OCI-LY1 (cell line): ENCODE results near the gene SLC37A1.

Source experiments
- H2AFZ ChIP-seq: fragments of 200-600 bp; sonication (generic), shearing (Covaris generic); 2 replicates; pipeline ENCODE4 v1.6.0; 2014; ENCODE audit warnings: antibody characterized with exemption, mild to moderate bottlenecking, low read length
- H3F3A ChIP-seq: fragments of 200-600 bp; sonication (generic), shearing (Covaris generic); 2 replicates; pipeline ENCODE4 v1.6.0; 2014; ENCODE audit warnings: mild to moderate bottlenecking, antibody characterized with exemption, low read length, moderate library complexity; ENCODE audit not compliant: insufficient read depth
- H3K27ac ChIP-seq: fragments of 200-600 bp; sonication (generic); 2 replicates; pipeline ENCODE4 v1.5.1; 2014; ENCODE audit warnings: low read length, mixed run types, mild to moderate bottlenecking, low read depth; ENCODE audit not compliant: poor library complexity, severe bottlenecking
- H3K27me3 ChIP-seq: fragments of 200-600 bp; sonication (generic); 2 replicates; pipeline ENCODE4 v1.6.0; 2014; ENCODE audit warnings: antibody characterized with exemption, mild to moderate bottlenecking, low read length, moderate library complexity; ENCODE audit not compliant: insufficient read depth
- H3K36me3 ChIP-seq: fragments of 200-600 bp; sonication (generic); 2 replicates; pipeline ENCODE4 v1.6.1; 2014; ENCODE audit warnings: mild to moderate bottlenecking, antibody characterized with exemption, low read length, moderate library complexity, mixed read lengths; ENCODE audit not compliant: insufficient read depth
- H3K4me1 ChIP-seq: fragments of 200-600 bp; sonication (generic); 2 replicates; pipeline ENCODE4 v1.5.1; 2014; ENCODE audit warnings: mild to moderate bottlenecking, low read length, moderate library complexity; ENCODE audit not compliant: insufficient read depth, severe bottlenecking
- H3K4me2 ChIP-seq: fragments of 200-600 bp; sonication (generic), shearing (Covaris generic); 2 replicates; pipeline ENCODE4 v1.6.1; 2014; ENCODE audit warnings: low read length
- H3K4me3 ChIP-seq: fragments of 200-600 bp; sonication (generic); 2 replicates; pipeline ENCODE4 v1.5.1; 2014; ENCODE audit warnings: low read length, low read depth, mild to moderate bottlenecking, mixed read lengths; ENCODE audit not compliant: poor library complexity, severe bottlenecking
- H3K79me2 ChIP-seq: fragments of 200-600 bp; shearing (Covaris generic); 2 replicates; pipeline ENCODE4 v1.6.1; 2016; ENCODE audit warnings: mixed run types, low read length, mixed read lengths; ENCODE audit not compliant: insufficient read depth
- H3K9ac ChIP-seq: fragments of 200-600 bp; sonication (generic), shearing (Covaris generic); 2 replicates; pipeline ENCODE4 v1.6.1; 2014; ENCODE audit warnings: mild to moderate bottlenecking, low read length, mixed read lengths
- H3K9me2 ChIP-seq: fragments of 200-600 bp; sonication (generic), shearing (Covaris generic); 2 replicates; pipeline ENCODE4 v1.6.1; 2014; ENCODE audit warnings: low read depth, mild to moderate bottlenecking, low read length, mixed read lengths
- H3K9me3 ChIP-seq: fragments of 200-600 bp; shearing (Covaris generic); 2 replicates; pipeline ENCODE4 v1.6.1; 2014; ENCODE audit warnings: low read length, mixed read lengths
- H4K20me1 ChIP-seq: fragments of 200-600 bp; sonication (generic), shearing (Covaris generic); 2 replicates; pipeline ENCODE4 v1.6.0; 2016; ENCODE audit warnings: mild to moderate bottlenecking, low read length; ENCODE audit not compliant: insufficient read depth
- CTCF ChIP-seq: fragments of 200-600 bp; sonication (generic), shearing (Covaris generic); IDR thresholded peaks from 2 replicates; pipeline ENCODE4 v1.5.1; 2017; ENCODE audit warnings: mild to moderate bottlenecking, antibody characterized with exemption, low read length, moderate library complexity, mixed read lengths
- EZH2 ChIP-seq: fragments of 200-600 bp; sonication (generic), shearing (Covaris generic); IDR thresholded peaks from 2 replicates; pipeline ENCODE4 v1.8.0; 2017; ENCODE audit warnings: borderline replicate concordance, mixed run types, mild to moderate bottlenecking, antibody characterized with exemption, low read length, moderate library complexity, mixed read lengths

The SLC37A1 gene

GRCh38 chr21:42571391-42572150, 57.9 kb downstream of the SLC37A1 start:
- Histone ChIP-seq H3K4me2 (no peak overlapping the region), H3K9me3 (peaks cover 6% of the 10 kb centered on the region), H3K4me3 (no peak overlapping the region), H3K9ac (no peak overlapping the region), H2AFZ (no peak overlapping the region), H3K27me3 (no peaks in the 10 kb centered on the region), H3K36me3 (peaks cover 33% of the 10 kb centered on the region), H3F3A (no peaks in the 10 kb centered on the region), H3K27ac (no peak overlapping the region), H3K9me2 (no peaks in the 10 kb centered on the region), H3K79me2 (no peaks in the 10 kb centered on the region), H3K4me1 (peaks cover 16% of the 10 kb centered on the region), H4K20me1 (no peaks in the 10 kb centered on the region)
- TF ChIP-seq EZH2: no peak
- TF ChIP-seq CTCF: no peak

GRCh38 chr21:42572906-42573495, 59.3 kb downstream of the SLC37A1 start:
- Histone ChIP-seq H3K4me3 (no peak overlapping the region), H2AFZ (no peak overlapping the region), H3K4me2 (no peak overlapping the region), H3K27me3 (no peaks in the 10 kb centered on the region), H3K4me1 (peaks cover 10% of the 10 kb centered on the region), H3K9me3 (peaks cover 10% of the 10 kb centered on the region), H3K36me3 (peaks cover 38% of the 10 kb centered on the region), H3K9me2 (no peaks in the 10 kb centered on the region), H3K79me2 (no peaks in the 10 kb centered on the region), H3F3A (no peaks in the 10 kb centered on the region), H4K20me1 (no peaks in the 10 kb centered on the region), H3K27ac (no peak overlapping the region), H3K9ac (no peak overlapping the region)
- TF ChIP-seq EZH2 (no peak), CTCF (no peak)

GRCh38 chr21:42574234-42575027, 60.8 kb downstream of the SLC37A1 start:
- Histone ChIP-seq H3K4me3 (no peak overlapping the region), H3F3A (no peaks in the 10 kb centered on the region), H3K36me3 (peaks cover 38% of the 10 kb centered on the region), H3K9me2 (no peaks in the 10 kb centered on the region), H3K27ac (no peak overlapping the region), H4K20me1 (no peaks in the 10 kb centered on the region), H3K79me2 (no peaks in the 10 kb centered on the region), H3K9ac (no peak overlapping the region), H3K27me3 (no peaks in the 10 kb centered on the region), H2AFZ (no peak overlapping the region), H3K4me1 (no peaks in the 10 kb centered on the region), H3K9me3 (peaks cover 10% of the 10 kb centered on the region), H3K4me2 (no peak overlapping the region)
- peak; percentile 15; the same call in 1 of the 2 replicates for TF ChIP-seq CTCF
- TF ChIP-seq EZH2: no peak
